ENCODE data around the gene WDR49.

DNA sequence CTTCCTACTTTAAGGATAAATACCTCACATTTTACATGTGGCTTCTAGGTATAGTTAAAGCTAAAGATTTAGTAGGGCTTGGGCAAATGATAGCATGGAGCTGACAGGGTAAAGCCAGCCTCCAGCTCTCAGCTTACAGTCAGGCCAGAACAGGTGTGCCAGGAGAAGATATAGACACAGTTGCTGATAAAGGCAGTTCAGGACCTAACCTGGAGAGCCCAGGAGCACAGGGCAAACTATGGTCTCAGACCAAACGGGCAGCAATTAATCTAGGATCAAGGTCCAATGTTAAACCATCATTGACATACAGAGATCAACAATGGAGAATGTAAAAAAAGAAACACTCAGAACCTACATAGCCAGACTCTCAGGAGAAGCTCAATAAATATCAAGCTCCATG, 4.0 kb downstream of the WDR49 start:
- no peak for TF ChIP-seq POLR2A (IDR thresholded peaks at IDR 0.05)
- TF ChIP-seq, protein P1, sequence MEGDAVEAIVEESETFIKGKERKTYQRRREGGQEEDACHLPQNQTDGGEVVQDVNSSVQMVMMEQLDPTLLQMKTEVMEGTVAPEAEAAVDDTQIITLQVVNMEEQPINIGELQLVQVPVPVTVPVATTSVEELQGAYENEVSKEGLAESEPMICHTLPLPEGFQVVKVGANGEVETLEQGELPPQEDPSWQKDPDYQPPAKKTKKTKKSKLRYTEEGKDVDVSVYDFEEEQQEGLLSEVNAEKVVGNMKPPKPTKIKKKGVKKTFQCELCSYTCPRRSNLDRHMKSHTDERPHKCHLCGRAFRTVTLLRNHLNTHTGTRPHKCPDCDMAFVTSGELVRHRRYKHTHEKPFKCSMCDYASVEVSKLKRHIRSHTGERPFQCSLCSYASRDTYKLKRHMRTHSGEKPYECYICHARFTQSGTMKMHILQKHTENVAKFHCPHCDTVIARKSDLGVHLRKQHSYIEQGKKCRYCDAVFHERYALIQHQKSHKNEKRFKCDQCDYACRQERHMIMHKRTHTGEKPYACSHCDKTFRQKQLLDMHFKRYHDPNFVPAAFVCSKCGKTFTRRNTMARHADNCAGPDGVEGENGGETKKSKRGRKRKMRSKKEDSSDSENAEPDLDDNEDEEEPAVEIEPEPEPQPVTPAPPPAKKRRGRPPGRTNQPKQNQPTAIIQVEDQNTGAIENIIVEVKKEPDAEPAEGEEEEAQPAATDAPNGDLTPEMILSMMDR (IDR thresholded peaks at IDR 0.05), result no peak
- no peak for TF ChIP-seq POLR2AphosphoS5 (IDR thresholded peaks at IDR 0.05)
